AG04449 (cell line): ENCODE results near the gene RAB25.
A peak's percentile ranks its signal among the peaks of the same experiment; 100 is the strongest.

Experiments
- CTCF ChIA-PET: fragments of 350-600 bp; formaldehyde crosslinking; extraction: SDS; loops from one replicate; lab custom pipeline; 2021; ENCODE audit warnings: antibody characterized with exemption; lab: Yijun Ruan, JAX
- POLR2A ChIA-PET: fragments of 400-600, 350-600 bp; formaldehyde crosslinking; extraction: SDS; loops from one replicate; lab custom pipeline; 2020; ENCODE audit warnings: antibody characterized with exemption, inconsistent platforms; lab: Yijun Ruan, JAX
- DNase-seq: peaks from one replicate; pipeline ENCODE4 v3.0.0-alpha.2; 2010; ENCODE audit warnings: low read depth, low spot score
- H3K4me3 ChIP-seq: 2 replicates; pipeline ENCODE4 v1.5.1; 2011; ENCODE audit warnings: low read depth, mild to moderate bottlenecking, control low read depth, low read length
- CTCF ChIP-seq: IDR thresholded peaks from one replicate; pipeline ENCODE4 v1.5.1; 2011; ENCODE audit warnings: mild to moderate bottlenecking, moderate library complexity, low read length, control low read depth, inconsistent platforms; ENCODE audit not compliant: insufficient read depth; ENCODE audit errors: missing control alignments

RAB25 gene

GRCh38 chr1:156090840-156091188, 29.9 kb downstream of the RAB25 start:
- ChIA-PET CTCF (interaction anchor here (0.6 to 29.5 kb wide), 27 partner anchors 8 to 268 kb away, joined by 3 to 1837 read pairs (median 5); partner anchors contain the start of genes LMNA, PMF1, SEMA4A and SLC25A44), POLR2A (no interaction called here)
- no peak for DNase-seq
- H3K4me3 ChIP-seq: no peak overlapping the region
- peak; percentile 72 for TF ChIP-seq CTCF

GRCh38 chr1:156091610-156092009, 30.6 kb downstream of the RAB25 start:
- H3K4me3 ChIP-seq: no peak overlapping the region
- ChIA-PET CTCF (interaction anchor here (0.9 to 29.5 kb wide), 10 partner anchors 12 to 267 kb away, joined by 3 to 1837 read pairs (median 12); partner anchors contain the start of genes LMNA and SEMA4A), POLR2A (no interaction called here)
- no peak for TF ChIP-seq CTCF
- DNase-seq: no peak

- TF ChIP-seq CTCF: no peak
- POLR2A ChIA-PET: interaction anchor here (0.5 to 4.6 kb wide), 4 partner anchors 19 to 218 kb away, joined by 3 to 47 read pairs (median 10); partner anchors contain the start of gene LMNA
- H3K4me3 ChIP-seq: no peak overlapping the region
- no peak for DNase-seq
- CTCF ChIA-PET: interaction anchor here (0.7 to 29.5 kb wide), 29 partner anchors 7 to 263 kb away, joined by 3 to 1837 read pairs (median 6); partner anchors contain the start of genes LMNA, MEX3A, PMF1 and SEMA4A
Observed at GRCh38 chr1:156095906-156096508, 35.0 kb downstream of the RAB25 start.

GRCh38 chr1:156096640-156097391, 35.9 kb downstream of the RAB25 start:
- CTCF ChIA-PET: interaction anchor here (0.7 to 29.5 kb wide), 35 partner anchors 6 to 263 kb away, joined by 3 to 1837 read pairs (median 6); partner anchors contain the start of genes LMNA, MEX3A, PMF1 and SEMA4A
- POLR2A ChIA-PET: interaction anchor here (0.5 to 4.6 kb wide), 8 partner anchors 10 to 217 kb away, joined by 3 to 47 read pairs (median 3); partner anchors contain the start of gene LMNA
- no peak for DNase-seq

GRCh38 chr1:156097499-156098178, 36.7 kb downstream of the RAB25 start:
- no peak for DNase-seq
- ChIA-PET CTCF (interaction anchor here (0.8 to 29.5 kb wide), 22 partner anchors 5 to 262 kb away, joined by 3 to 1837 read pairs (median 6); partner anchors contain the start of genes LMNA, MEX3A, PMF1 and SEMA4A), POLR2A (interaction anchor here (0.6 to 4.6 kb wide), 5 partner anchors 18 to 50 kb away, joined by 3 to 47 read pairs (median 8); partner anchors contain the start of gene LMNA)
- TF ChIP-seq CTCF: no peak
- H3K4me3 ChIP-seq: no peak overlapping the region

More at GRCh38 chr1:156096640-156097391, 35.9 kb downstream of the RAB25 start:
- peak; percentile 99 for TF ChIP-seq CTCF
- H3K4me3 ChIP-seq: peak overlapping the region; percentile 3; the same call in 1 of the 2 replicates
